ENCODE results near the gene TMEM116.

TMEM116 gene

DNA sequence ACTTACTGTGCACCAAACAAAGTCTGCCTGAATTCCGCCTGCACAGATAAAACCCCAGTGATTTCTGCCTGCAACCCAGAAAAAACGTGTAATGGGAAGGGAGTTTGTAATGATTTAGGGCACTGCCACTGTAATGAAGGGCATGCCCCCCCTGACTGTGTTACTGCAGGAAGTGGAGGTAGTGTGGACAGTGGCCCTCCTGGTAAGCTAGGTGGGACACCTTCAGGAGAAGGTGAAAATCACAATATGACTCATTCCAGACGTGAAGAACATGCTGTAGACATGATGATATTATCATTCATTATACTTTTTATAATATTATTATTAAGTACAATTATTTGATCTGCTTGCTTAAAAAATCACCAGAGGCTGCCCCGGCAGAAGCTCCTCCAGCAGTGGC is 111.8 kb downstream of the TMEM116 start:
- in situ Hi-C loops (cut with HindIII; ENCODE audit: low sequenced_read_pairs), result no loop called here
- no peak overlapping the region for H3K4me3 ChIP-seq (ENCODE audit: low read depth, low read length)
- DNase-seq (ENCODE audit: low read depth, low spot score), result no peak
- TF ChIP-seq CTCF (IDR thresholded peaks at IDR 0.05; ENCODE audit: low read depth, low read length), result no peak

- in situ Hi-C loops (cut with HindIII; ENCODE audit: low sequenced_read_pairs), result no loop called here
- no peak for DNase-seq (ENCODE audit: low read depth, low spot score)
- no peak for TF ChIP-seq CTCF (IDR thresholded peaks at IDR 0.05; ENCODE audit: low read depth, low read length)
- no peak overlapping the region for H3K4me3 ChIP-seq (ENCODE audit: low read depth, low read length)
Measured at GRCh38 chr12:111894556-111894955, 118.4 kb downstream of the TMEM116 start.

DNA sequence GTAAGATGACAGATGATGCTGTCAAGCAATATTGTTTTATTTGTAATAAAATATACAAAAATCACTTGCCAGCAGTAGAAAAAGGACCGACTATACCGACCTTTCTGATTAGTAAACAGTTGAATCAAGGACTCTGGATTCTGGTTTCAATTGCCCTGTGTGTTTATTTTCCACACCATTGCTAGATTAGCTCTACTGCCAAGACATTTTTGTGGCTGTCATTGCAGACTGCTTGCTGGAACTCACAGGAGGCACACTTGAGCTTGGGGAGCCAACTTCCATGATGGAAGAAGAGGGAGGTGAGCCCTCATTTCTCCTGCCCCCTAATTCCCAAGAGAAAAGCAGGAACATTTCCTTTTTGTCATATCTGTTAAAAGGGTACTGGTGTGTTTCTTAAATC is 119.7 kb downstream of the TMEM116 start:
- DNase-seq (ENCODE audit: low read depth, low spot score), result peak; percentile 12
- TF ChIP-seq CTCF (IDR thresholded peaks at IDR 0.05; ENCODE audit: low read depth, low read length), result no peak
- no peak overlapping the region for H3K4me3 ChIP-seq (ENCODE audit: low read depth, low read length)
- in situ Hi-C loops (cut with HindIII; ENCODE audit: low sequenced_read_pairs), result no loop called here

- DNase-seq (ENCODE audit: low read depth, low spot score), result no peak
- no peak for TF ChIP-seq CTCF (IDR thresholded peaks at IDR 0.05; ENCODE audit: low read depth, low read length)
- in situ Hi-C loops (cut with HindIII; ENCODE audit: low sequenced_read_pairs), result no loop called here
Measured at GRCh38 chr12:111887926-111888745, 124.8 kb downstream of the TMEM116 start.

DNA sequence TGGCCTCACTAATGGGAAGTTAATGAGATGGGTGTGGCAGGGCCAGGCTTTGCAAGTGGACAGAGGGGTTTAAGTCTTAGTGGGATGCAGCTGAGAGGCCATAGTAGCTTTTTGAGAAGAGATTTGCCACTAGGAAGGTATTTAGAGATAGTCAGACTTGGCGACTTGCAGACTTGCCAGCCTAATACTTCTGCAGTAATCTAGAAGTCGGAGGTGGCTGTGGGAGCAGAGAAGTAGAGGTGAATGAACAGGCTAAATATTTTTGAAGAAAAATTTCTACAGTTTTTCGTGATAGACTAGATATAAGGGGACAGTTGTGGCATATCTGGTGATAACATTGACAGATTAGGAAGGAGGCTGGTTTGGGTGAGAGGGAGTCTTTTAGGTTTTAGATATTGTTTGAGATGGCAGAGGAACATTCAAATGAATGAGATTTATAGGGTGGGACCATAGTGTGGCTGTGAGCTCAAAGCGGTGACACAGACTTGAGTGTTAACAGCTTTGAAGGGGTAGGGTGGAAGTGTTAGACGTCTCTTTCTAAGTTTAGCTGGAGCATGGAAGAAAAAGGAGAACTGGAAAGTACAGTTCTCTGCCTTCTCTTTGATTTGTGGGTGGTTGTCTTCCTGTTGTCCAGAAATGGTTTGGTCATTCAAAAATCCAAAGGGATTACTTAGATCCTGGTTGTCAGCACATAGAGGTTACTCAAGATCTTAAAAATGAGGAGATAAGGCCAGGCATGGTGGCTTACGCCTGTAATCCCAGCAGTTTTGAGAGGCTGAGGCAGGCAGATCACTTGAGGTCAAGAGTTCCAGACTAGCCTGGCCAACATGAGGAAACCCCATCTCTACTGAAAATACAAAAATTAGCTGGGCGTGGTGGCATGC is 126.1 kb downstream of the TMEM116 start:
- no peak for TF ChIP-seq CTCF (IDR thresholded peaks at IDR 0.05; ENCODE audit: low read depth, low read length)
- no peak for DNase-seq (ENCODE audit: low read depth, low spot score)
- in situ Hi-C loops (cut with HindIII; ENCODE audit: low sequenced_read_pairs), result no loop called here

More at GRCh38 chr12:111887926-111888745, 124.8 kb downstream of the TMEM116 start:
- H3K4me3 ChIP-seq (ENCODE audit: low read depth, low read length), result no peak overlapping the region

DNA sequence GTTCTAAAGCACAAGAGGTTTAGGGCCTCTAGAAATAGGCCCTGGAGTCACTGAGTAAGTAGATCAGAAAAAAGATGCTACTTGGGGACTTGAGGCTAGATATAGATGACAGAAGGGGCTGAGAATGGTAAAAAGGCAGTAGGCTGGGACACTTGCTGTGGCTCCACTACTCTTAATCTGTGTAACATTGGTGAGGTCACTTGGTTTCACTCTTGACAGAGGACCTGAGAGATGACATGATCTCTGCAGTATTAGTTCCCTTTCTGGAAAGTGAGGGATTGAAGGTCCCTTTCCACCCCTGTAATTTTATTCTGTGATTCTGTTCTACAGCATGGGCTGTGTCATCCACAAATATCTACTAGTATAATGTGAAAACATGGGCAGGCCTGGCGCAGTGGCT is 131.2 kb downstream of the TMEM116 start:
- no peak for TF ChIP-seq CTCF (IDR thresholded peaks at IDR 0.05; ENCODE audit: low read depth, low read length)
- in situ Hi-C loops (cut with HindIII; ENCODE audit: low sequenced_read_pairs), result no loop called here
- DNase-seq (ENCODE audit: low read depth, low spot score), result no peak
- no peak overlapping the region for H3K4me3 ChIP-seq (ENCODE audit: low read depth, low read length)

More for the DNA sequence above, 126.1 kb downstream of the TMEM116 start:
- no peak overlapping the region for H3K4me3 ChIP-seq (ENCODE audit: low read depth, low read length)
